Left forelimb (tissue), 1 donor: Measurements from ENCODE around the gene SSRP1.
"Not testable (repeated sequence)": the region's sequence is repeated elsewhere in the genome, so short reads cannot be mapped to it uniquely, and the experiment has no call there.

Experiments
- DNase-seq: peaks from one replicate; pipeline ENCODE4 v3.0.0-alpha.2; 2018; ENCODE audit warnings: low spot score

SSRP1 gene

GRCh38 chr11:57335343-57336110, at the start of gene SSRP1:
Gene SSRP1, minus strand, starts transcription at chr11:57335892. Its CDS starts 771 bp downstream, at chr11:57335121.
- DNase-seq = peak; percentile 90

GRCh38 chr11:57380975-57381374, 45.3 kb upstream of the SSRP1 start, which contains the start of gene PRG3:
Gene PRG3, minus strand, starts transcription at chr11:57381150. Its CDS starts 442 bp downstream, at chr11:57380708.
- DNase-seq = no peak

GRCh38 chr11:57379732-57380131, 44.0 kb upstream of the SSRP1 start:
- no peak for DNase-seq

- no peak for DNase-seq
Observed at GRCh38 chr11:57378186-57378585, 42.5 kb upstream of the SSRP1 start.

- no peak for DNase-seq
Observed at GRCh38 chr11:57377107-57377506, 41.4 kb upstream of the SSRP1 start.

- no peak for DNase-seq
Observed at GRCh38 chr11:57376095-57377090, 40.7 kb upstream of the SSRP1 start.

GRCh38 chr11:57375490-57375889, 39.8 kb upstream of the SSRP1 start:
- no peak for DNase-seq

GRCh38 chr11:57374966-57375365, 39.3 kb upstream of the SSRP1 start:
- no peak for DNase-seq

- no peak for DNase-seq
Observed at GRCh38 chr11:57373146-57373545, 37.5 kb upstream of the SSRP1 start.

GRCh38 chr11:57370941-57371340, 35.2 kb upstream of the SSRP1 start:
- no peak for DNase-seq

GRCh38 chr11:57370251-57370650, 34.6 kb upstream of the SSRP1 start:
- no peak for DNase-seq

GRCh38 chr11:57368845-57369232, 33.1 kb upstream of the SSRP1 start:
- DNase-seq = no peak

GRCh38 chr11:57368106-57368844, 32.6 kb upstream of the SSRP1 start:
- DNase-seq = no peak

GRCh38 chr11:57364851-57365660, 29.4 kb upstream of the SSRP1 start:
- no peak for DNase-seq

- DNase-seq = no peak
Observed at GRCh38 chr11:57363131-57364080, 27.7 kb upstream of the SSRP1 start.

GRCh38 chr11:57361926-57362325, 26.2 kb upstream of the SSRP1 start:
- no peak for DNase-seq

GRCh38 chr11:57361420-57361819, 25.7 kb upstream of the SSRP1 start:
- DNase-seq = not testable (repeated sequence)

GRCh38 chr11:57360991-57361390, 25.3 kb upstream of the SSRP1 start:
- DNase-seq = no peak

- DNase-seq = no peak
Observed at GRCh38 chr11:57359896-57360690, 24.4 kb upstream of the SSRP1 start.
